T-helper 2 cell (primary cell): ENCODE measurements around the gene C12orf56.
"Not testable (repeated sequence)": the region's sequence is repeated elsewhere in the genome, so short reads cannot be mapped to it uniquely, and the experiment has no call there.

Experiments
- DNase-seq, 5 experiments: peaks; one replicate each; pipeline versions ENCODE4 v3.0.0 to v3.0.0-alpha.2; 2012 to 2022

C12orf56 gene

DNA sequence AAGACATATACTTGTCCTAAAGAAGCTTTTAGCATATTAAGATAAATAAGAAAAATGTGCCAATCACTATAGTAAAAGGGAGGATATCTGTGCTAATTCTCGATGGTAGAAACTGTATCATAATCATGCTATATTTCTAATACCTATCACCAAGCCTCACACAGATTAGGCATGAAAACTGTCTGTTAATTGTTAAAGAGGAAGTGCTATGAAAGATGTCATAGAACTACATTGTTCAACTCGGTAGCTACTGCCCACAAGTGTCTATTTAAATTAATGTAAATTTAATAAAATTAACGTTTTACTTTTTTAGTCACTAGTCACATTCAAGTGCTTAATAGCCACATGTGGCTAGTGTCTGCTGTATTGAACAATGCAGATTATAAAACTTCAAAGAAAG, 90.9 kb downstream of the C12orf56 start:
- no peak for DNase-seq

DNA sequence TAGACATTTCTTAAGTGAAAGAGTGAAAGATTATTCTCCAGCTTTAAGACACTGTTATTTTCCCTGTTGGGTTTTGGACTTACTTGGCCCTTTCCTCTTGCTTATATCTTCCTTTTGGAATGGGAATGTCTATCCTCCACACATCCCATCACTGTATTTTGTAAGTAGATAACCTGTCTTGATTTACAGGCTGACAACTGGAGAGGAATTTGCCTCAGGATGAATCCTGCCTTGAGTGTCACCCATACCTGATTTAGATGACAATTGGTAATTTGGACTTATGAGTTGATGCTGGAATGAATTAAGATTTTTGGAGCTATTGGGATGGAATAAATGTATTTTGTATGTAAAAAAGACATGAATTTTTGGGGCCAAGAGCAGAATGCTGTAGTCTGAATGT, 94.3 kb downstream of the C12orf56 start:
- DNase-seq = no peak

DNA sequence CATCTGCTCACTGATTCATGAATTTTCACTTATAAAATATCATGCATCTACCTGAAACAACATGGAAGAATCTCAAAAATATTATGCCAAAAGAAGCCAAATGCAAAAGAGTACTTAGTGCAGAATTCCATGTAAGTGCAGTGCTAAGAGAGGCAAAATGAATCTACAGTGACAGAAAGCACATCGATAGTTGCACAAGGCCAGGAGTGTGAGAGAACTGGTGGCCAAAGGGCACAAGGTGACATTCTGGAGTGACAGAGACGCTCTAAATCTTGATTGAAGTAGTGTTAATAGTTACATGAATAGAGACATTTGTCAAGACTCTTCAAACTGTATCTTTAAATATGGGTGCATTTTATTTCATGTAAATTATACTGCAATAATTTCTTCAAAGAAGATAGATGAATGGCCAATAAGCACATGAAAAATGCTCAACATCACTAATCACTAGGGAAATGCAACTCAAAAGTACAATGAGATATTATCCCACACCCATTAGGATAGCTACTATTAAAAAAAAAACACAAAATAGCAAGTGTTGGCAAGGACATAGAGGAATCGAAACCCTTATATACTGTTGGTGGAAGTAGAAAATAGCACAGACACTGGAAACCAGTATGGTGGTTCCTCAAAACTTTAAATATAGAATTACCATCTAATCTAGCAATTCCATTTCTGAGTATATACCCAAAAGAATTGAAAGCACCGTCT, 96.7 kb downstream of the C12orf56 start:
- no peak for DNase-seq

DNA sequence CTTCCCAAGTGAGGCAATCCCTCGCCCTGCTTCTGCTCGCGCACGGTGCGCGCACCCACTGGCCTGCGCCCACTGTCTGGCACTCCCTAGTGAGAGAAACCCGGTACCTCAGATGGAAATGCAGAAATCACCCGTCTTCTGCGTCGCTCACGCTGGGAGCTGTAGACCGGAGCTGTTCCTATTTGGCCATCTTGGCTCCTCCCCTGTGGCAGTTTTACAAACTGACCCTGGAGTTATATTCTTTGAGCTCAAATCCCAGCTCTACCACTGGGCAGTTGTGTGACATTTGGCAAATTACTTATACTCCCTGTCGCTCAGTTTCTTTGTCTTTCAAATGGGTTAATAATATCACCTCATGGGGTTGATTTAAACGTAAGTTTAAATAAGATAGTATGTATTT, 97.4 kb downstream of the C12orf56 start:
- DNase-seq = not testable (repeated sequence)

DNA sequence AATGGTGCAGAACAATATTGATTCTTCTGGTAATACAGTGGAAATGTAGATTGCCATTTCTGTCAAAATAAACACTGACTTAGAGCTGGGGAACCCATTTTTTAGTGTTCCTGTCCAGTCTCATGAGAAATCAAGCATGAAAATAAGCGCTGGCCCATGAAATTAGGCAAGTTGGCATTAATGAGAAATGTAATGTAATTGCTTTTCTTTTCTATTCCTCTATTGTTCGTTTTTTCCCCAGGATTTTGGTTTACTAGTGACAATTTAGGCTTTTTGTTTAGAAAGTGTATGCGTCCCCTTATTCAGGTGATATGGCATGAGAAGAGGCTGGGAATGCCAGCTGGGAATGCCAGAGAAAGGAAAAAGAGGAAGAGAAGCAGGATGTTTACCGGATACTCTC, 104.0 kb downstream of the C12orf56 start:
- no peak for DNase-seq

DNA sequence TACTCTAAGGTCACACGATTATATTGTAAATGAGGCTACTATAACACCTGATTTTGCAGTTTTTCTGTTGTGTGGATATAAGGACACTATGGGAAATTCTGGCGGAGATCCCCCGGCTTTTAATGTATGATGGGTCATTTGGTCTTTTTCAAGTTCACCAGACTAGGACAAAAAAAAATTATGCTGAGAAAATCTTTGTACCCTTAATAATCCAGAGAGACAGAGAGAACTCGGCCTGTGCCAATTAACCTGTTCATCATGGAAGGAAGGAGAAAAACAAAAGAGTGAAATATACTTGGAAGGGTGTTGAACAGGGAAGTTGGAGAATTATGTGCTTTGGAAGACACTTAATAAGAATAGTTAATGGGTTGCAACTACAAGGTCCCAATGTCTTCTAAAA, 106.3 kb downstream of the C12orf56 start:
- no peak for DNase-seq

DNA sequence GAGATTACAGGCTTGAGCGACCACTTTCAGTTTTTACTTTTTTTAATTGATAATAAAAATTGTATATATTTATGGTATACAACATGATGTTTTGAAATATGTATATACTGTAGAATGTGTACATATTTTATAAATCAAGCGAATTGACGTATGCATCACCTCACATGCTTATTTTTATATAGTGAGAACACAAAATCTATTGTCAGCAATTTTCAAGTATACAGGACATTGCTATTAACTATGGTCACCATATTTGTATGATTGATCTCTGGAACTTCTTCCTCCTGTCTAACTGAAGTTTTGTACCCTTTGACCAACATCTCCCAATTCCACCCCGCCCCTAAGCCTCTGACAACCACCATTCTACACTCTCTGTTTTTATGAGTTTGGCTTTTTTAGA, 112.1 kb downstream of the C12orf56 start:
- no peak for DNase-seq

DNA sequence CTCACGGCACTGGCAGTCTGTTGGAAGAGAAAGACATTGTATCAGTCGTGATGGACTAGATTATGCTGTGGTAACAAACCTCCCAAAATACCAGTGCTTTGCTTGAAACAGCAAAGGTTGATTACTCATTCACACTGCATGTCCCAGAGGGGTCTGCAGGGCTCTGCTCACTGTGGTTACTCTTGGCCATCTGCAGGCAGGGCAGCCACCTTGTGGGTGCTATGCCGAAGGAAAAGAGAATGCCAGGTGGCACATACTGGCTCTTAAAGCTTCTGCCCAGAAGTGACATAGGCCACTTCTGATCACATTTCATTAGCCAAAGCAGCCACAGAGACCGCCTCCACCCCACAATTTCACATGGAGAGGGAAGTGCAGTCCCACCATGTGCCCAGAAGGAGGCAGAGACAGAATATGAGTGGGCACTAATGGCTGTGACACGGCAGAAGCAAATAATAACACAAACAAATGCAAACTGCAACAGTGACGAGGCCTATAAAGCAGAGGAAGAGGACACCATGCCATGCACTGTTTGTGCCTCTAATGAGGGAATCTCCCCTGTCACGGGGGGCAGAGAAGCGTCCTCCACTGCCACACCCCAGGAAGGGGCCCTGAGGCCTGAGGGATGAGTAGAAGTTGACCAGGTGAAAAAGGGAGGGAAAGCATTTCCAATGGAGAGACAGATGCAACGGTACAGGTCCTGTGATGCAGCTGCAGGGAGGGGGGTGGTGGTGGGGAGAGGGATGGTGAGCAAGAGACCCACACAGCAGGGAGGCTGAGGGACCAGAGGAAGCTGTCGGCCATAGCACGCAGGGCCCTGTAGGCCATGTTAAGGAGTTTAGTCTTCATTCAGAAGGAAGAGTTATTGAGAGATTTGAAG, 116.8 kb downstream of the C12orf56 start:
- DNase-seq = peak in 1 of 5 experiments; percentile 41

DNA sequence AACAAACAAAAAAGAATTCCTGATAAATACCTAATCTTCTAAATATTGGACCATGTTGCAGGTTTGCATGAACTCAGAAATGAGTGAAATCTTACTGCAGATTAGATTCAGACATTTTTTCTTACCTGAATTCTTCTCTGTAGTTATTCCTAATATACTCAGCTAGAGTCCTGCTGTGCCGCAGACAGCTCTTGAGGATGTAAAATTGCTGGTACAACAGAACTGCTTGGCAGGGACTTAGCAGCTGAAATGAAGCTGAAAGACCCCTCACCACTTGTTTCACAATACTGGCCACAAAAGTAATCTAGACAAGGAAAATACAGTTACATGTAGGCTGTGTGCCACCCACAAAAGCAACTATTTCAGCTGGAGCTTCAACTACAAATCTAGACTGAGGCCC, 120.1 kb downstream of the C12orf56 start:
- DNase-seq = no peak

DNA sequence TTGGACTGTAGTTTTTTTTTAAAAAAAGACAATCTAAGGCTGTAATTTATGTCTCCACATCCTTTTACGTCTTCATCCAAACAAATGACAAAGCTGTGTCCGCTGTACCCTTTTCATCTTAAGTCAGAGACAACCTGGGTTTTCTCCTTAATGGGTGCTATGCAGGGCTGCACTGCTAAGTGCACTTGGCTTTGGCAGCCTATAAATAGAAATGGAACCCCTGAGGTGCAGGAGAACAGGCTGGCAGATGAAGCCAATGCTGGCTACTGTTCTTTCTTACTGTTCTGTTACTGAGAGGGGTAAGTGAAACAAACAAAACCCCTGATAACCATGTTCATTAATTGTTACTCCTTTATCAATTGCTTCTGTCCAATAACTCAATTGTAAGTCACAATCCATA, 121.4 kb downstream of the C12orf56 start:
- DNase-seq = no peak

DNA sequence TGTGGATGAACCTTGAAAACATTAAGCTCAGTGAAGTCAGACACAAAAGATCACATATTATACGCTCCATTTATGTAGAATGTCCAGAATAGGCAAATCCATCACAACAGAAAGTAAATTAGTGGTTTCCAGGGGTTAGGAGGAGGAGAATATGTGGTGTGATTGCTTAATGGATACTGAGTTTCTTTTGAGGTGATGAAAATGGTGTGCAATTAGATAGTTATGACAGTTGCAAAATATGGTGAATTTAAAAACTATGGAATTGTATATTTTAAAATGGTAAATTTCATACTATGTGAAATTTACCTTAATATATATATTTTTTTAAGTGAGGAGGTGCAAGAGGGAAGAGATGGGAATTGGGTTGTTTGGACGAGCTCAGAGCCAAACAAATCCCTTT, 122.1 kb downstream of the C12orf56 start:
- DNase-seq = no peak

DNA sequence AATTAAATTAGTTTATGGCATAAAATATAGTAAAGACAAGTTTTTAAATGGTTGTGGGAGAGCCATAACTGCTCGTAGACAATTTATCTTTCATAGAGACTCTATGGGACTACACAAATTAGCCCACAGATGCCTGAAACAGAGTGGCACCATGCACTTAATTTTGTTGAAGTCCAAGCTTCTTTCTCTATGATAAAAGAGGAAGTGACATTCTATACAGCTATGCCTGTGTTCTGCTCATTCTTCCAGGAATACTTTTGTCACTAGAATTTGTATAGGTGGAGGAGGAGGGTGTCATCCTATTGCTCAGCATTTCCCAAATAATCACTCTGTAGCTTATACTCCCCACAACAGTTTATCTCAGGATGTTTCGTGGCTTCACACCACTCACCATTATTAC, 124.7 kb downstream of the C12orf56 start:
- no peak for DNase-seq

DNA sequence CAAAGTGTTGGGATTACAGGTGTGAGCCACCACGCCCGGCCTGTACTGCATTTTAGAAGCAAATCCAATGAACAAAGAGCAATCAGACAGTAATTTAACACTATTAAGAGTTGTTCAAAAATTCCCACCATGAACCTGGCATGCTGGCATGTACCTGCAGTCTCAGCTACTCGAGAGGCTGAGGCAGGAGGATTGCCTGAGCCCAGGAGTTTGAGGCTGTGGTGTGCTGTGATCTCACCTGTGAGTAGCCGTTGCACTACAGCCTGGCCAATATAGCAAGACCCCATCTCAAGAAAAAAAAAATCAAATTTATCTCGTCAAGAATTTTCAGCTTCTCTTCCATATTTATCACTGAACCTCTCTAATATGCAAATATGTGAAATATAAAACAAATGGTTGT, 128.7 kb downstream of the C12orf56 start:
- DNase-seq = no peak

DNA sequence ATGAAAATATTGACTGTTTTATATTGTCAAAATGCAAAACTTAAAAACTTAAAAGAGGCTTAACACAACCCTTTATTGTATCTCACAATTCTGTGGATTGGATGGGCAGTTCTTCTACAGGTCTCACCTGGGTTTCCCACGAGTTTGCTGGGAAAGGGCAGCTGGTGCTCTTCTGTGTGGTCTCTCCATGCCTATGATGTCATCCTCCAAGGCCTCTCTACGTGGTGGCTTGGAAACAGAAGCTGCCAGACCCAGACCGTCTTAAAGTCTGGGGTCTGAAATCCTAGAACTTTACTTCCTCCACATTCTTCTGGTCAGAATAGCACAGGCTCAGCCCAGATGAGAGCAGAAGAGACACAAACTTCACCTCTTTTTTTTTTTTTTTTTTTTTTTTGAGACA, 132.0 kb downstream of the C12orf56 start:
- DNase-seq = no peak

DNA sequence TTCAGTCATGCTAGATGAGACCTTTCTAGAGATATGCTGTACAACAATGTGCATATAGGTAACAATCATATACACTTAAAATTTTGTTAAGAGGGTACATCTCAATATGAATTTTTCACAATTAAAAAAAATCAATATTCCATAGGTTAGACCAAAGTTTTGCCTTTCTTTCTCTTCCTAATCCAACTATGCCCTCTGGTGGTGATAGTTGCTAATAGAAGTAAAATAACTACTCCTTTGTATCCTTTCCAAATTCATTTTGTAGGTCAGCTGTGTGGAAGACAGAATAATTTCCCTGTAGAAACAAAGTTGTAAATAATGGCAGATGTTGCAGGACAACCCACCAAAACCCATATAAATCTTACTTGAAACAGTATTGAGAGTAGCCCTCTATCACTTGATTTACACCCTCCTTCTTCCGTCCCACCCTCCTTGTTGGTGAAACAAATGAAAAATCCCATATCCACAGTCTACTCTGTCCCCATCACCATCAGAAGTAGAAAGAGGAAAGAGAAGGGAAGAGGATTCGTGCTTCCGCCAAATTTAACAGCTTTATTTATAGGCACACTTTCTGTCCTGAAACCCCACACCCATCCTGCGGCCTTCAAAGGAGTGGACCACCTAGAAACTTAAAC, 134.3 kb downstream of the C12orf56 start:
- peak in 2 of 5 experiments; percentile 14 to 43 for DNase-seq

DNA sequence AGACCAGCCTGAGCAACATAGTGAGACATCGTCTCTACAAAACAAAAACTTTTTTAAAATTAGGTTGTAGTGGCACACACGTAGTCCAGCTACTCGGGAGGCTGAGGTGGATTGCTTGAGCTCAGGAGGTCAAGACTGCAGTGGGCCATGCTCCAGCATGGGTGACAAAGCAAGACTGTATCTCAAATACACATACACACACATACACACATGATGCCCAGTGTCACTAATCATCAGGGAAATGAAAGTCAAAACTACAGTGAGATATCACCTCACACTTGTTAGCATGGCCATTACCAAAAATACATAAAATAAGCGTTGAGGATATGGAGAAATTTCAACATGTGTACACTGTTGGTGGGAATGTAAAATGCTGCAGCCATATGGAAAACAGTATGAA, 135.3 kb downstream of the C12orf56 start:
- no peak for DNase-seq

DNA sequence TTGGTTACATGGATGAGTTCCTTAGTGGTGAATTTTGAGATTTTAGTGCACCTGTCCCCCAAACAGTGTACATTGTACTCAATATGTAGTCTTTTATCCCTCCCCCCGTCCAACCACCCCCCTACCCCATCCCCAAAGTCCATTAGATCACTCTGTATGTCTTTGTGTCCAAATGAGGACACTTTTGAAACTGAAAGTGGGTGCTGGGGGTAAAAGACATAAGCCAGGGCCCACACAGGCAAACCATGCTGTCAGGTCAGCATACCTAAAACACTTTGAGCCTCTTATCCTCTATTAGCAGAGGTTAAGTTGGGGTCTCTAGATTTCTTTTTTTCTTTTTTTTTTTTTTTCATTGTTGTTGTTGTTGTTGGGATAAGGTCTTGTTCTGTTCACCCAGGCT, 137.2 kb downstream of the C12orf56 start:
- DNase-seq = no peak

DNA sequence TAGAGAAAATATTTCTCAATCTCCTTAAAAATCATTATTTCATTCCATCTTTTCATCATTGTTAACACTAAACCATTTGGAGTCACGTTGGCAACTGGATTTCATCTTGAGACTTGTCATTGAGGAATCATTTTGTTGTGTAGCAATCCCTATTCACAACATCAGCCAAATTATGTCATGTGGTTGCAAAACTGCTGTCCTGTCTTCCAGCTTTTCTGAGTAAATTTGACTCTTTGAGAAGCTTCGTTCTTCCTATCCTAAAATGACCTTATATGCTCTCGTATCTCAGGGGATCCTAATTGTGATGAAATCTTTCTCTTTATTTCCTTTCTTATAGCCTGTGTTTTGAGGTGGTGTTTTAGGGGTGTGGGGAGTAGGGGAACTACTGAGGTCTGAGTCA, 137.9 kb downstream of the C12orf56 start:
- DNase-seq = no peak

DNA sequence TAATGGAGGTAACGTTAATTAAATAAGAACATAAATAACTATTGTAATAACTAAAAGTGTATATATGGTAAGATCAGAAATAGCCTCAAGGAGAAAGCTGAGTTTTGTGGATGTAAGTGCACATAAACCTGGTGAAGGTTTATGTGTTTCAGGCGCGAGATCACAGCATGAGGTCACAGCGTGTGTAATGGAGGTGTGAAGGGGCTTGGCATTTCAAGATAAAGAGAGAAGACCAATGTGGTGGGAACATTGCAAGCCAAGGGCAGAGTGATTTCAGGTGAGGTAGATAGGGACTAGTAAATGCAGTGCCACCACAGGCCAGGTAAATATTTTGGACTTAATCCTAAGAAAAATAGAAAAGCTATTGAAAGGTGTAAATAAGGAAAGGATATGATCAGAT, 146.7 kb downstream of the C12orf56 start:
- DNase-seq = no peak

DNA sequence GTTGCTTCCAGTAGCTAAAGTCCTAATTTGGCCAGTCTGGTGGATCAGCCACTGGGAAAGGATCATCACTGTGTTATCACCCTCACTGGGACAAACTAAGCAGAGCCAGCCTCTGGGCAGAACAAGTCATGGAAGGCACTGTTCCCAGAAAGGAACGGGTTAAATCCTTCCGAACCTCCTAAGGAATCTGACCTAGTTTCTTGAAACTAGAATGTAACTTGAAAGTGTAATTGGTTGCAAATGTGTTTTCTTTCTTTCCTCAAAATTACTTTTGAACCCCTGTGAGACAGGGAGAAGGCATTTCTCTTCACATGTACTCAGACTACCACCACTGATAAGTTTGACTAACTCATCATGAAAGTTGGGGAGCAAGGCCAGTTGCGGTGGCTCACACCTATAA, 149.8 kb downstream of the C12orf56 start:
- no peak for DNase-seq

DNA sequence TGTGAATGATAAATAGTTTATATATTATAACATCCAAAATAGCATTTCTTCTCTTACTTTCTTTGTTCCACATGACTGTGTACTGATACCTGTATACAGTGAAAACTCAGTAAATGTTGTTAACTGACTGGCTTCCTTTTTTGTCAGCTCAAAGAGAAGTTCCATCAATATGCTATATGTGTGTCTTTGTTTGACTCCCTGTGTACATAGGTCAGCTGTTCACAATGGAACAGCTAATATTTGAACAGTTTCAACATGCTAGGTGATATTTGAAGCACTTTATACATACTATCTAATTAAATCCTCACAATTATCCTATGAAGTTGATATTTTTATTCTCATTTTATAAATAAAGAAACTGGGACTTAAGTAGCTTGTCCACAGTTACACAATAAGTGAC, 153.2 kb downstream of the C12orf56 start:
- DNase-seq = no peak

DNA sequence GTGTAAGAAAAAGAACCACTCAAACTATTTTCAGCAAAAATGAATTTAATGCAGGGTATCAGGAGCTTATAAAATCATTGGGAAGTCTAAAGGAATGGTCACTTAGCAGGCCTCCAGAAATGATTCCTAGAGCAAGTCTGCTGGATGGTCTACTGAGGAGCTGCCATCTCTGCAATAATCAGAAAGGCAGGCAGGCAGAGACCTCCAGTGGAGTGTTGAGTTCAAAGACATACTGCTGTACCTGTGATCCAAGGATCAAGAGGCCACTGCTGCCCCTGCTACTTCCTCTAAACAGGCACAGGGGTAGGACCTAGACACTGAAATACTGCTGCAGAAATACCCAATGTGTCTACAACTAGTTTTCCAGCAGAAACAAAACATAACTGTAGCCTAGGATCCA, 154.0 kb downstream of the C12orf56 start:
- DNase-seq = no peak

DNA sequence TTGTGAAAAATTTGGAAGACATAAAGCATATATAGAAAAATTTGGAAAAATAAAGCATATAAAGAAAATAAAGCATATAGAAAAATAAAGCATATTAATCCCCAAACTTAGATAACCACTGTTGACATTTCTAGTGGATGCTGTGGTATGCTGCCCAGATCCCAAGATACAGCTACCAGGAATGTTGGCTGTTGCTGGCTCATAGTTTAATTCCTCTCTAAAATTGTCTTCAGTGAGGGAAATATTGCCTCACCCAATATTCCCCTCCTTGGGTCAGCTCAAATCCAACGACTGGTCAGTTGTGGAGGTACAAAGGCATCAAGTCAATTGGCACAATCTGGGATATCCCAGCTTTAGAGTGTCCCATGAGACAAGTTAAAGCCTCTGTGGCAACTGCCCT, 158.4 kb downstream of the C12orf56 start:
- DNase-seq = no peak

DNA sequence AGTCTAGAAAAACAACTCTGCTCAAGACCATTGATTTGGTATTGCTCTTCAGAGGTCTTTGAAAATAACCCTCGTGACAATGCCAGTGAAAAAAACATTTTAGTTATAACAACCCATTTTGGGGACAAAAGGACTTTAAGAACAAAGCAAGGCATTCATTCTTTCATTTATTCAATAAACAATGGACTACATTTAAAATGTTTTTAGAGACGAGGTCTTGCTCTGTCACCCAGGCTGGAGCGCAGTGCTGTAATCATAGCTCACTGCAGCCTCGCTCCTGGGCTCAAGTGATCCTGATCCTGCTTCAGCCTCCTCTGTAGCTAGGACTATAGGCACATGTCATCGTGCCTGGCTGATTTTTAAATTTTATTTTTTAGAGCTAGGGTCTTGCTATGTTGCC, 160.8 kb downstream of the C12orf56 start:
- no peak for DNase-seq
